Nephron progenitor cell (in vitro differentiated cells): ENCODE measurements around the gene PCBP4.

Source experiments
- DNase-seq: peaks from one replicate; pipeline ENCODE4 v3.0.0; 2021
- H3K27ac Mint-ChIP-seq: 2 replicates; pipeline ENCODE4 v1.8.0; 2021; ENCODE audit warnings: mild to moderate bottlenecking, moderate library complexity, mixed read lengths
- H3K27me3 Mint-ChIP-seq: 2 replicates; pipeline ENCODE4 v1.8.0; 2021; ENCODE audit warnings: mild to moderate bottlenecking, low read depth, mixed read lengths; ENCODE audit not compliant: poor library complexity
- H3K36me3 Mint-ChIP-seq: 2 replicates; pipeline ENCODE4 v1.8.0; 2021; ENCODE audit warnings: low read depth, mixed read lengths
- H3K4me1 Mint-ChIP-seq: 2 replicates; pipeline ENCODE4 v1.8.0; 2021; ENCODE audit warnings: mixed read lengths
- H3K4me3 Mint-ChIP-seq: 2 replicates; pipeline ENCODE4 v1.8.0; 2021; ENCODE audit warnings: mild to moderate bottlenecking, moderate library complexity, mixed read lengths
- H3K9me3 Mint-ChIP-seq: 2 replicates; pipeline ENCODE4 v1.8.0; 2021; ENCODE audit warnings: mild to moderate bottlenecking, moderate library complexity, mixed read lengths
- TF ChIP-seq, protein P1 (sequence below): fragments of 200-600 bp; sonication (generic); IDR thresholded peaks from 2 replicates; pipeline ENCODE4 v1.5.0; 2021; ENCODE audit warnings: antibody characterized with exemption

PCBP4 gene

DNA sequence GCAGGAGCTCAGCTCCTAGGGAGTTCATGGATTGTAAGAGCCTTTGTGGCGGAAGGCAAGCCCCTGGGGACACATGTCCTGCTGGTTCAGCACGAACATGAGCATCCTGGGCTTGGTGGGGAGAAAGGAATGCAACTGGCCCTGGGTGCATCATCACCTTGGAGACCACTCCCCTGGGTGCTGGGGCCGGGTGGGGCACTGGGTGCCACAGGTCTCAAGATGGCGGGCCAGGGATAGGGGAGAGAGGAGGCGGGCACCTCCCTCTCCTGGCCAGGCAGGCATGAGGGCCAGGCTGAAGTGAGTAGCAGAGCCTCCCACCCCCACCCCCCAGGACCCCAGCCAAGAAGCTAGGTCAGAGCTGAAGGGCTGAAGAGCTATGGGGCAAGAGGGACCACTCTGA, 768 bp downstream of the PCBP4 start:
- peaks cover 84% of the 10 kb centered on the region for H3K4me1 Mint-ChIP-seq
- no peaks in the 10 kb centered on the region for H3K9me3 Mint-ChIP-seq
- H3K36me3 Mint-ChIP-seq = peaks cover 6% of the 10 kb centered on the region
- peak overlapping the region; percentile 91 for H3K27ac Mint-ChIP-seq
- H3K4me3 Mint-ChIP-seq = peak overlapping the region; percentile 93
- no peaks in the 10 kb centered on the region for H3K27me3 Mint-ChIP-seq
- no peak for DNase-seq
- TF ChIP-seq, protein P1, sequence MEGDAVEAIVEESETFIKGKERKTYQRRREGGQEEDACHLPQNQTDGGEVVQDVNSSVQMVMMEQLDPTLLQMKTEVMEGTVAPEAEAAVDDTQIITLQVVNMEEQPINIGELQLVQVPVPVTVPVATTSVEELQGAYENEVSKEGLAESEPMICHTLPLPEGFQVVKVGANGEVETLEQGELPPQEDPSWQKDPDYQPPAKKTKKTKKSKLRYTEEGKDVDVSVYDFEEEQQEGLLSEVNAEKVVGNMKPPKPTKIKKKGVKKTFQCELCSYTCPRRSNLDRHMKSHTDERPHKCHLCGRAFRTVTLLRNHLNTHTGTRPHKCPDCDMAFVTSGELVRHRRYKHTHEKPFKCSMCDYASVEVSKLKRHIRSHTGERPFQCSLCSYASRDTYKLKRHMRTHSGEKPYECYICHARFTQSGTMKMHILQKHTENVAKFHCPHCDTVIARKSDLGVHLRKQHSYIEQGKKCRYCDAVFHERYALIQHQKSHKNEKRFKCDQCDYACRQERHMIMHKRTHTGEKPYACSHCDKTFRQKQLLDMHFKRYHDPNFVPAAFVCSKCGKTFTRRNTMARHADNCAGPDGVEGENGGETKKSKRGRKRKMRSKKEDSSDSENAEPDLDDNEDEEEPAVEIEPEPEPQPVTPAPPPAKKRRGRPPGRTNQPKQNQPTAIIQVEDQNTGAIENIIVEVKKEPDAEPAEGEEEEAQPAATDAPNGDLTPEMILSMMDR = no peak

DNA sequence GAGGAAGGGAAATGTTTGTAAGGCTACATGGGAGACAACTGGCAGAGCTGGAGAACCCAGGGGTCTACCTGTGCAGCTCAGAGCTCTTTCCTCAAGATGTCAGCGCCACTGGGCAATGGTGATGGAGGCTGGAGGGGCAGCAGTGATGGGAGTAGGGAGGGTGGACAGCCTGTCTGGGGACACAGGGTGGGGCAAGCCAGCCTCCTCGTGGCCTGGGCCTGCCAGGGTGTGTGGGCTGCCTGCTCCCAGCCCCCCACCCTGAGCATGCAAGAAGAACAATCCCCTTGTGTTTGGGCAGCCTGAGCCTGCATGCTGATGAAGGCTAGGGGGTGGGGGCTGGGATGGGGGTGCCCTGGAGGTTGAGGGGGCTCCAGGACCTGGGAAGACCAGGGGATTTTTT, 1.2 kb downstream of the PCBP4 start:
- H3K27ac Mint-ChIP-seq = peak overlapping the region; percentile 85
- no peaks in the 10 kb centered on the region for H3K9me3 Mint-ChIP-seq
- H3K4me3 Mint-ChIP-seq = peak overlapping the region; percentile 93
- TF ChIP-seq, protein P1 = no peak
- H3K27me3 Mint-ChIP-seq = no peaks in the 10 kb centered on the region
- peaks cover 84% of the 10 kb centered on the region for H3K4me1 Mint-ChIP-seq
- peaks cover 11% of the 10 kb centered on the region for H3K36me3 Mint-ChIP-seq
- no peak for DNase-seq

DNA sequence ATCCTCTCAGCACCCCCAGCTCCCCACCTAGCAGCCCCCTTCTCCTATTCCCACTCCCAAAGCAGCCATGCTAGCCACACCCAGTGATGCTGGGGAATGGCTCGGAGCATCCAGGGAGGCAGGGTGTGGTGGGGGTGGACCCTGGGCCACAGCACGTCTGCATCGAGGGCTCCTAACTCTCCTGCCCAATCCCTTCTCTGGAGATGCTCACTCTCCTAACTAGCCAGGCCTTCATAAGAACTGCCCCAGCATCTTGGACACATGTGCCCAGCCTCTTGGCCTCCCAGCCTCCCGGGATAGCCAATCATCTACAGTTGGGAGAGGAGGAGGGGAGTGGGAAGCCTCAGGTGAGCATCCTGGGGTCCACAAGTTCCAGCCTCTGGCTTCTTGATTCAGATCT, 2.7 kb downstream of the PCBP4 start:
- DNase-seq = no peak
- H3K36me3 Mint-ChIP-seq = peaks cover 20% of the 10 kb centered on the region
- H3K4me1 Mint-ChIP-seq = peaks cover 71% of the 10 kb centered on the region
- peak overlapping the region; percentile 93 for H3K4me3 Mint-ChIP-seq
- H3K27me3 Mint-ChIP-seq = no peaks in the 10 kb centered on the region
- TF ChIP-seq, protein P1 = no peak
- no peak overlapping the region for H3K27ac Mint-ChIP-seq
- H3K9me3 Mint-ChIP-seq = no peaks in the 10 kb centered on the region

DNA sequence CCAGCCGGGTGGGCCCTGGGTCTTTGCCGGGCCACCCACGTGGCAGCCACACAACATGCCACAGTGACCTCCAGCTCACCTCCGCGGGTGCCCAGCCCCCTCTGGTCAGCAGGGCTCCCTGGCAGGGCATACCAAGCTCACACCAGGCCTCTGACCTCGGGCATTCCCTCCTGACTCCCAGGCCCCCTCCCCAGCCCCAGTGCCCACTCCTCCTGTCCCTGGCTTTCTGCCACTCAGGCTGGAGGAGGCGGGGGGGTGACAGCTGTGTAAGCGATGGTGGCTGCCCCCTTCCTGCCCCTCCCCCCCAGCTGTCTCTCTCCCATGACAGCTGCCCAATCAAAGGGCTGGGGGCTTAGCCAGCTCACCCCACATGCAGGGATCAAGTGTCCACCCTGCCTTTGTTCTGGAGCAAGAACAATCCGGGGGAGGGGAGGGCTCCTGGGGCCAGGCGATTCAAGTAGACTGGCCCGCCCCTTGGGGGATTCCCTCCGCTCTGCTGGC, 3.3 kb downstream of the PCBP4 start:
- H3K9me3 Mint-ChIP-seq = no peaks in the 10 kb centered on the region
- H3K4me3 Mint-ChIP-seq = peak overlapping the region; percentile 93
- no peak overlapping the region for H3K27ac Mint-ChIP-seq
- peak; percentile 73 for DNase-seq
- H3K4me1 Mint-ChIP-seq = peaks cover 66% of the 10 kb centered on the region
- H3K27me3 Mint-ChIP-seq = no peaks in the 10 kb centered on the region
- TF ChIP-seq, protein P1 = no peak
- peaks cover 20% of the 10 kb centered on the region for H3K36me3 Mint-ChIP-seq

DNA sequence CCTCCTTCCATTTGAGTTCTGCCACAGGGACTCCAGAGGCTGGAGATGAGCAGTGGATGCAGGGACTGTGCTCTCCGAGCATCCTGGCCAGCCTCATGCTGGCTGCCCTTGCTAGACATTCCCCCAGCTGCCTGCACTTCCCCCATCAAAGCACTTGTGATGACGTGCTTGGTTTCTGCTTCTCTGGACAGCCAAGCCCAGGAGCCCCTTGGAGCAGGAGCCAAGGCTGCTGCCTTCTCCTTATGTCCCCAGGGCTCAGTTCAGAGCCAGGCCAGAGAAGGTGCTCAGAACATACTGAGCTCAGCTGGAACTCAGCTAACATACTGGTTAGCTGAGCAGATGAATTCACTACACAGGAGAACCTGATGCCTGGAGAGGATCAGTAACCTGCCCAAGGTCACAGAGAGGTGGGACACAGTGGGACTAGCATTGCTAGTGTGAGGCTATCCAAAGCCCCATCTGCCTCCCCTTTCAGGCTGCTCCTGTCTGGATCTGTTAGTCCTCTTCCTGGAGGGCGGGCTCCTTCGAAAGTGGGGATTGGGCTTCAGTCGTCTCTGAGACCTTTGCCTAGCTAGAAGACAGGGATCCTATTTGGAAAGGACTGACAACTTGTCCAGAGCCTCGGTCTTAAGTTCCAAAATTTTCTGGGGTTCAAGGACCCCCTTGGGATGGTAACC, 4.3 kb downstream of the PCBP4 start:
- DNase-seq = no peak
- peaks cover 55% of the 10 kb centered on the region for H3K4me1 Mint-ChIP-seq
- peaks cover 27% of the 10 kb centered on the region for H3K36me3 Mint-ChIP-seq
- TF ChIP-seq, protein P1 = no peak
- no peaks in the 10 kb centered on the region for H3K27me3 Mint-ChIP-seq
- H3K4me3 Mint-ChIP-seq = no peak overlapping the region
- H3K27ac Mint-ChIP-seq = no peak overlapping the region
- no peaks in the 10 kb centered on the region for H3K9me3 Mint-ChIP-seq
